ENCODE measurements around the gene TEAD3.

Gene TEAD3

DNA sequence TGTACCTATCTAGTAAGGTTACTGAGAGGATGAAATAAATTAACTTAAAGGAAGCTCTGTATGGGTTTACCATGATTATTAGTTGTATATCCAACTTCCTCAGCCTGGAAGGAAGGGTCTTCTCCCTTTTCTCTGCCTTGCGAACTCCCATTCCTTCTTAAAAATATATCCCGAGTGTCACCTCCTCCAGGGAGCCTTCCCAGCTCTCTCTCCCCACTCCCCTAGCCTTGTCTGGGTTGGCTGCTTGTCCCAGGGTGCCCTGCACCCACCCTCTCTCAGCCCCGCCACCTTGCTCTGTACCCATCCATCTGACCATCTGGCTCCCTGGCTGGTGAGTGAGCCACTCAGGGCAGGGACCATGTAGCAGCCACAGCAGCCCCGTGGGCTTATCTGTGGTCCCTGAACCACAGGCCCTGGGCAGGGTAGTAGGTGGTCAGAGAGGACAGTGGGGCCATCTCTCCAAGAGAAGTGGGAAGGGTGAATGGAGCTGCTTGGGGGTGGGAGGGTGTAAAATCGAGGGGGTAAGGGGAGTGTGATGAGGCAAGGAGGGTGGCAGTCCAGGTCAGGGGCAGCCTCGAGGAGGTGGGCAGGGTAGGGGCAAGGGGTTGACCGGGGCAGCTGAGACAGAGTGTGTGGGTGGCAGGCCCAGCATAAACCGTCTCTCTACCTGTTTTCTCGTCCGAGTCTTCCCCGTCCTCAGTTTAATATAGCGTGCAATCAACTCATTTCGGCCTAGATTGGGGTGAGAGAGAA is 12.8 kb downstream of the TEAD3 start:
- in situ Hi-C loops (cut with MboI; ENCODE audit: low pct_unique_long_range_greater_than_20kb, low sequenced_read_pairs, unreplicated experiment): no loop called here
- DNase-seq (ENCODE audit: low spot score): no peak
- TF ChIP-seq, protein P1, sequence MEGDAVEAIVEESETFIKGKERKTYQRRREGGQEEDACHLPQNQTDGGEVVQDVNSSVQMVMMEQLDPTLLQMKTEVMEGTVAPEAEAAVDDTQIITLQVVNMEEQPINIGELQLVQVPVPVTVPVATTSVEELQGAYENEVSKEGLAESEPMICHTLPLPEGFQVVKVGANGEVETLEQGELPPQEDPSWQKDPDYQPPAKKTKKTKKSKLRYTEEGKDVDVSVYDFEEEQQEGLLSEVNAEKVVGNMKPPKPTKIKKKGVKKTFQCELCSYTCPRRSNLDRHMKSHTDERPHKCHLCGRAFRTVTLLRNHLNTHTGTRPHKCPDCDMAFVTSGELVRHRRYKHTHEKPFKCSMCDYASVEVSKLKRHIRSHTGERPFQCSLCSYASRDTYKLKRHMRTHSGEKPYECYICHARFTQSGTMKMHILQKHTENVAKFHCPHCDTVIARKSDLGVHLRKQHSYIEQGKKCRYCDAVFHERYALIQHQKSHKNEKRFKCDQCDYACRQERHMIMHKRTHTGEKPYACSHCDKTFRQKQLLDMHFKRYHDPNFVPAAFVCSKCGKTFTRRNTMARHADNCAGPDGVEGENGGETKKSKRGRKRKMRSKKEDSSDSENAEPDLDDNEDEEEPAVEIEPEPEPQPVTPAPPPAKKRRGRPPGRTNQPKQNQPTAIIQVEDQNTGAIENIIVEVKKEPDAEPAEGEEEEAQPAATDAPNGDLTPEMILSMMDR (IDR thresholded peaks at IDR 0.05; ENCODE audit: extremely low read depth, insufficient read depth, missing control alignments): no peak

DNA sequence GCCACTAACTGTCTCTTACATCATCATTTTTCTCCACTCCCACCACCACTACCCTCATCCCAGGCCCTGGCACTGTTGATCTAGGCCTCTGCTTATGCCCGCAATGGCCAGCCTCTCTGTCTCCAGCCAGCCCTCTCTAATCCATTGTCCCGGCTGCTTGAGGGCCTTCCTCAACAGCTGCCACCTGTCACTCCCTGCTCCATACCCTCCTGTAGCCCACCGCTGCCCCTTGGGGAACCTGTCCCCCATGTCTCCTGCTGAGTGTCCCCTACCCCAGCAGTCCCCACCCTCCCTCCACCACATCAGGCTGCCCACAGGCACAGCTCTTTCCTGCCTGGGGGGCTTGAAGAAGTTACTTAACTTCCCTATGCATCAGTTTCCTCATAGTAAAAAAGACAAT is 13.4 kb downstream of the TEAD3 start:
- in situ Hi-C loops (cut with MboI; ENCODE audit: low pct_unique_long_range_greater_than_20kb, low sequenced_read_pairs, unreplicated experiment): no loop called here
- TF ChIP-seq, protein P1 (IDR thresholded peaks at IDR 0.05; ENCODE audit: extremely low read depth, insufficient read depth, missing control alignments): no peak
- no peak for DNase-seq (ENCODE audit: low spot score)

DNA sequence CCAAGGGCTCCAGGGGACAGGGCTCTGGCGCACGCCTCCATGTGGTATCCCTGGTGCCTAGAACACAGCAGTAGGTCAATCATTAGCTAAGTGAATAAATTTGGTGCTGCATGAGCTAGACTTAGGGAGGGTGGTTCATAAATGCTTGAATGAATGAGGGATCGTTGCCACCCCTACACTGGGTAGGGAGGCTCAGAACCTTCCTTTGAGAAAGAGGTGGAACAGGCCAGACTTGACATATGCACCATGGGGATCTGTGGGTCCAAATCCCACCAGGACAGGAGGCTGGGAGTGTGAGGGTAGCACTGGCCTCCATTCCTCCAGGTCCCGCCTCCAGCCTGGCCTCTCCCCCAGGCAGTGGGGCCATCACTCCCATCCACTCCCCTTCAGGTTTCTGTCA is 13.8 kb downstream of the TEAD3 start:
- TF ChIP-seq, protein P1 (IDR thresholded peaks at IDR 0.05; ENCODE audit: extremely low read depth, insufficient read depth, missing control alignments): no peak
- DNase-seq (ENCODE audit: low spot score): no peak
- in situ Hi-C loops (cut with MboI; ENCODE audit: low pct_unique_long_range_greater_than_20kb, low sequenced_read_pairs, unreplicated experiment): no loop called here

DNA sequence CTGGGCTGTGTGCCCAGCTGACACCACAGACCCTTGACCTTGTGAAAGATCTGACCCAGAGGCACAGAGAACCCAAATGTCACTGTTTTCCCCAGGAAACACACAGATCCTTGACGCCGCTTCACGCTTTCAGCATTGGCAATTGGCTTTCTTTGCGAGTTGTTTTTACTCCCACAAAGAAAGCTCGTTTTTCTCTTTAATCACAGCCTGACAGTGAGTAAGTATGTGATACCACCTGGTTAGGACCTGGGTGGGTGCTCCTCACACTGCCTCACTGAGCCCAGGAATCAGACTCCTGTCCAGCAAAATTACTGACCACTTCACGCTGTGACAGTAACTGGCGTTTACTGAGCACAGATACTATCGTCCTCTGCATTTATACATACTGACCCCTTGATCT is 15.7 kb downstream of the TEAD3 start:
- no peak for DNase-seq (ENCODE audit: low spot score)
- in situ Hi-C loops (cut with MboI; ENCODE audit: low pct_unique_long_range_greater_than_20kb, low sequenced_read_pairs, unreplicated experiment): no loop called here
- TF ChIP-seq, protein P1 (IDR thresholded peaks at IDR 0.05; ENCODE audit: extremely low read depth, insufficient read depth, missing control alignments): no peak

DNA sequence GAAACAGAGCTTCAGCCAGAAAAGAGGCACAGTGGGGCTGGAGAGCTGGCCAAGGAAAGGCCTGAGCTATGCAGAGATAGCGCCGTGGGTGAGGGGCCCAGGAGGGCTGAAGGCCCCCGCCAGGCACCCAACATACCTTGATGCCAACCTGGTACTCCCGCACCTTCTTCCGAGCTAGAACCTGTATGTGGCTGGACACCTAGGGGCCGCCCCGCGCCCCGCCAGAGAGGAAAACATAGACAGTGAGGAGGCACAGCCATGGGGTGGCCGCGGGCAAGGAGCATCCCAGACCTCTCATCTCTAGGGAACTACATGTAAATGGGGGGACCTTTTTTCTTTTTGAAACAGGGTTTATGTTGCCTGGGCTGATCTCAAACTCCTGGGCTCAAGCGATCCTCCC is 16.7 kb downstream of the TEAD3 start:
- TF ChIP-seq, protein P1 (IDR thresholded peaks at IDR 0.05; ENCODE audit: extremely low read depth, insufficient read depth, missing control alignments): no peak
- in situ Hi-C loops (cut with MboI; ENCODE audit: low pct_unique_long_range_greater_than_20kb, low sequenced_read_pairs, unreplicated experiment): no loop called here
- no peak for DNase-seq (ENCODE audit: low spot score)

DNA sequence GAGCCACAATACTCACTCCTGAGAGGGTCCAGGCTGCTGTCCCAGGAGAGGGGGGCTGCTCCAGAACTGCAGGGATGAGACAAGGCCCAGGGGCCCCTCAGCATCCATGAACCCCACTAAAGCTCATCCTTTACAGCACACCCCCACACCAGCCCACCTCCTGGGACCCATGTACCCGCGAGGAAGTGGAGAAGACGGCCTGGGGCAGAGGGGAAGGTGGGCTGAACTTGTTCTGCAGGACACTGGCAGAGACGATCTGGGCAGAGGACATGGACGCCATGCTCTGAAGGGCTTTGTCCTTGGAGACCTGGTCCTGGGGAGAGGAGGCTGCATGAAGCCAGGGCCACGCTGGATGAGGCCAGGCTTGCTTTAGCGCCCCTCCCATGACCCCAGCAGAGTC is 18.6 kb downstream of the TEAD3 start:
- in situ Hi-C loops (cut with MboI; ENCODE audit: low pct_unique_long_range_greater_than_20kb, low sequenced_read_pairs, unreplicated experiment): no loop called here
- DNase-seq (ENCODE audit: low spot score): no peak
- TF ChIP-seq, protein P1 (IDR thresholded peaks at IDR 0.05; ENCODE audit: extremely low read depth, insufficient read depth, missing control alignments): no peak

Measured in GM13977 (cell line).